GM19328 (cell line): ENCODE measurements around the gene IP6K3.

Experiments used
- ATAC-seq: cut with Tn5 transposase; IDR thresholded peaks from one replicate; pipeline ENCODE4 v1.9.1; 2021; ENCODE audit warnings: mild to moderate bottlenecking, moderate library complexity; ENCODE audit not compliant: unreplicated experiment

IP6K3 gene

GRCh38 chr6:33740794-33741193 lies 5.9 kb downstream of the IP6K3 start:
- ATAC-seq: no peak

DNA sequence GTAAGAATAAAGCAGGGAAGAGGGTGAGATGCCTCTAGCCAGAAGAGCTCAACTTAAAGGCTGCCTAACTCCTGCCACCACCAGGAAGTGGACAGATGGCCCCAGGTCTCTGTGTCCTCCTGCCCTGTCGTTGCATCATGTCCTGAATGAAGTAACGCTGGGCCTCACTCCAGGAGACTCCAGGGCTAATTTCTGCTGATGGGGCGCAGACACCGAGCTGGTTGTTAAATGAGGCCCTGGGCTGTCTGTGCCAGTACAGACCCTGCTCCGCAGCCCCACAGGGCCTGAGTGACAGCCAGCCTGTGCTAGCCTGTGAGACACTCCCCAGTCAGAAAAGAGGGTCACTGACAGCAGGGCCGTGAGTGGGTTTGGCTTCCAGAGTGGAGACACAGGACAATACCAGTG lies 6.5 kb downstream of the IP6K3 start:
- no peak for ATAC-seq

DNA sequence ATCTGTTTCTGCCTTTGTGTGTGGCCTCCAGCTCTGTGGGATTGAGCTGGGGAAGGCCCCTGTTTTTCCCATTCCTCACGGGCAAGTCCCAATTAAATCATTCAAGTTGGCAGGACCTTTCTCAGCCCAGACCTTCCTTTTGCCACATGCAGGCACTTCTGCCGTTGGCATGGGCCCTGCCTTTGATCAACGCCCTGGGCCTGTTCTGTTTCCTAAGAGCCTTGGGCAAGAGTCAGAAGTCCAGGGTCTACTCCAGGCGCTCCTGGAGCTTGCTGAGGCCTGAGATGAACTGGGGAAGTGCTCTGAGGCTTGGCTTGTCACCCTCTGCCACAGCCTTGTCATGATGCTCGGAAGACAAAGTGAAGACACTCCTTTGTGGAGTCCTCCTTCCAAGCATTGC lies 7.1 kb downstream of the IP6K3 start:
- ATAC-seq: no peak

DNA sequence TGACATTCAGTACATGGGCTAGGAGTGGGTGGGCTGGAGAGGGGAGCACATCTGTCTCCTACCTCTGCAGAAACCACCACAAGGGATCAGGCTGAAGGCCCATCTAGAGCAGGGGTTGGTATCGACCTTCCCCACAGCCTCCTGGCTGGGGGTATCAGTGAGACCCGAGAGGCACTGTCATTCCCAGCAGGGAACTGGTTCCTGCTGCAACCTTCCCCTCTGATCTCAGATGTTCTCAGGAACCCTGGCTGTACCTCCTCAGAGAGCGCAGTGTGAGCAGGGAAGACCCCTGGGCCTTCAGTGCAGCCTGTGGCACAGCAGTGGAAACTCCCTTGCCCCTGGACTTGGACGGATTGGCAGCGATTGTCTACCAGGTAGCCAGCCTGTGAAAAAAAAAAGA lies 7.8 kb downstream of the IP6K3 start:
- no peak for ATAC-seq

GRCh38 chr6:33738153-33738552 lies 8.6 kb downstream of the IP6K3 start:
- no peak for ATAC-seq

GRCh38 chr6:33737267-33738026 lies 9.3 kb downstream of the IP6K3 start:
- no peak for ATAC-seq

- ATAC-seq: no peak
Observed at GRCh38 chr6:33735216-33735615, 11.5 kb downstream of the IP6K3 start.

DNA sequence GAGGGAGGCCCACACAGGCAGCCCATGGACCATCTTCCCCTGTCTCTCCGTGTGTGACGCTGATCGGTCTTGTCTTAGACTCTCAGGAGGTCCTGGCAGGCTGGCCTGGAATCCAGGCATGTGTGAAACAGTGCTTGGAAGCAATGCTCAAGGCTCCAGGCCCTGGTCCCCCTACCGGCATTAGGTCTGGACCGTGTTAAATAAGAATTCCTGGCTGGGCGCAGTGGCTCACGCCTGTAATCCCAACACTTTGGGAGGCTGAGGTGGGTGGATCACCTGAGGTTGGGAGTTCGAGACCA lies 13.0 kb downstream of the IP6K3 start:
- ATAC-seq: no peak

DNA sequence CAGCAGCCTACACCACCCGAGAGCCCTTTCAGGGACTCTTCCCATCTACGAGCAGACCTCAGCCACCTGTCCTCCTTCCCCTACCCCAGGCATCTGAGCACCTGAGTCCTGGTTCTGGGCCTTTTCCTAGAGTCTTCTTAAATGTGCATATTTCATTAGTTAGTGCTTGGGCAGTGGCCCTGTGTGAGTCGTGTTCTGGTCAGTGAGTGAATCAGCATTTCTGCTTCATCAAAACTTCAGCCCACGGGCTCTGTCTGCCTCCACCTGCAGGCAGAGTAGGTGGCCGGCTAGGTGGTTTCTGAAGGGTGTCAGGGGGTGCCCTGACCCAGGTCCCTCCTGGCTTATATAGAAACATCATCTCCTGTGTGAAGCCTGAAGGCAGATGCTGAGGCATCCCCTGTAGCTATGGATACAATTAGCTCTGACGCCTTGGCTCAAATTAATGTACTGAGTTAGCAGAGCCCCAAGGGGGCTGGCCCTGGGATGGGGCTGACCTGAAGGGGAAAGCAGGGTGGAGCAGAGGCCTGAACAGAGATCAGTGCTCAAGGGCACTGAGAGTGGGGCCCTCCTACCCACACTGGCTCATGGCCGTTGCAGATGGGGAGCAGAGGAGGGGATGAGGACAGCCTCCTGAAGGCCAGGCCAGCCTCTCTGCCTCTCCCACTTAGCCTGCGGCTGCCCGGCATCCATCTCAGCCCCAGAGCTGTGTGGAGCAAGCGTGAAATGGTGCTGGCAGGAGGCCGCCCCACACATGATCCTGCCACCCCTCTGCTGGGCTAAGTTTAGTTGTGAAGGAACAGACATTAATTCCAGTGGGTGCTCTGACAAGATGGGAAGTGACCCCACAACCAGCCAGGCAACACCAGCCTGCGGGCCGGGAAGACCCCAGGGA lies 13.6 kb downstream of the IP6K3 start:
- ATAC-seq: no peak

DNA sequence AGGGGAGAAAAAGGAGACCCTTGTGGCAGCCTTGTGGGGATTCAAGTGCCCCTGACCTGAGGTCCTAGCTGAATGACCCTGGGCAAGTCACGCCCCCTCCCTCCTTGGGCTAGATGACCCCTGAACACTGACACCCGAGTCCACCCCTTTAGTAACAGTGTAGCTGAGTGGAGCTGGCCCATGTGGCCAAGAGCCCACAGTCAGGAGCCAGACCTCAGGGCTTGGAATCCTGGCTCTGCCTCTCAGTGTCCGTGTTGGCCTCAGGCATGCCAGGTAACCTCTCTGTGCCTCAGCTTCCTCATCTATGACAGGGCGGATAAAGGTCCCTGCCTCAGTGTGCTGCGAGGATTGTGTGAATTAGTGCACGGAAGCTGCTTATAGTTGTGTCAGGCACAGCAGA lies 14.3 kb downstream of the IP6K3 start:
- no peak for ATAC-seq

GRCh38 chr6:33731751-33732282 lies 14.9 kb downstream of the IP6K3 start:
- ATAC-seq: no peak

DNA sequence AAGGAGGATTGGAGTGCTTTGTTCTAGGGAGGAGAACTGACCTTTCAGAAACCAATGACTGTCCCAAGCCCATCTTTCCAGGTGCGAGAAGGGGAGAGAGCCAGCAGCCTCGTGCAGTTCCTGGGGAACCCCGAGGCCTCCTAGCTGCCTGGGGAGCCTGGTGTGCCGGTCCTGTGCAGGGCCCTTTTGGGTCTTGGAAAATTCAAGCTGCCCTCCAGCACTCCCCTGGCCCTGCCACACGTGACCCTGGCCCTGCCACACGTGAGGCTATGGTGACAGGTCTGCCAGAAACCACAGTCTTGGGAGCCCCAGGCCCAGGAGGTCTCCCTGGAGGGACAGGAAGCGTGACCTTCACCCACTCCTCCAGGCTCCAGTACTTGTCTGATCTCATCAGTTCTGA lies 15.7 kb downstream of the IP6K3 start:
- ATAC-seq: no peak

DNA sequence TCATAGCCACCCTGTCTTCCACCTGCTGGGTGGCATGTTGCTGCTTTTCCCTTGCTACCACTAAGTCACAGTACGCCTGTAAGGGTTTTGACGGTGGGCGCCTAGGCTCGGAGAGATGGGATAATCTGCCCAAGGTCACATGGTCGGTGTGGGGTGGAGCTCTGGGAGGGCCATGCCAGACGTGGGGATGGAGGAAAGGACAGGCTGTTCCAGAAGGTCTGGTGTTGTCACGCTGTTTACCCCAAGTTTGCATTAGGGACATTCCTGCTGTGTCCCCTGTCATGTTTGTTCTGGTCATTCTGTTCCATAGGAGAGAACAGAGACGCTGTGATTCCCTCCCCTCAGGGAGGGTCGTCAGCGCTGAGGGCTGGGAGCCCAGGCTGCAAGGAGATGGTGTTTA lies 16.1 kb downstream of the IP6K3 start:
- ATAC-seq: no peak

- ATAC-seq: no peak
Observed at GRCh38 chr6:33729059-33729458, 17.6 kb downstream of the IP6K3 start.

- no peak for ATAC-seq
Observed at GRCh38 chr6:33728438-33728837, 18.3 kb downstream of the IP6K3 start.

- ATAC-seq: no peak
Observed at GRCh38 chr6:33727932-33728331, 18.8 kb downstream of the IP6K3 start.

DNA sequence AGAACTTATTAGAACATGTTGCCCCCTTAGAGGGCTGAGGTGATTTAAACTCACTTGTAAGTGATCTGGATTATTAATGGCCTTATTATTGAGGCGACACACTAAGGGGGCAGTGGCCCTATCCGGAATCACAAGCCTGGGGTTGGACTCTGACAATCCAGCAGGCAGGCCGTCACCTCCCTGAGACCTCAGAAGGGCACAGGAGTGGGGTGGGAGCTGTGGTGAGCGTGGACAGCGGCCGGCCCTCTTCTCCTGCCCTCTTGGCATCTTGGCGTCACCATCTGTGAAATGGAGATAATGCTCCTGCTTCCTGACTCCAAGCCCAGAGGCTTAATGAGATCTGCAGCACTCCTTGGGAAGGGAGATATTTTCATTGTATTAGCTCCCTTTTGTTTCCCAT lies 19.6 kb downstream of the IP6K3 start:
- no peak for ATAC-seq

DNA sequence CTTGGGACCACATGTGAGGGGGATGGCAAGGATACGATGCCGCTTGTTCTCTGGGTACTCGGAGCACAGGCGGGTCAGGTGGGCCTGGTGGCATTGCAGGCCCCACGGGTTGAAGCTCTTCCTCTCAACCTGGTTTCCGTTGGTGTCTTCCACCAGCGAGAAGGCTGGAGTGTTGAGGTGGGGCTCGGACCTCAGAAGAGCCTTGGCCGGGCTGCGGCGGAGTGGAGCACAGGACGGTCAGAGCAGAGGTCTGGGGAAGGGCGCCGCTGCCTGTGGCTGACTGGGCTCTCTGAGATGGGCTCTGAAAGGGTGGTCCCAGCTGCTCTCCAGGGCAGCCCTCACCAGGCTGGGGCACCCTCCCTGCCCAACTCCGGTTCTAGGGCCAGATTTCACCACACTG lies 20.0 kb downstream of the IP6K3 start:
- ATAC-seq: no peak

DNA sequence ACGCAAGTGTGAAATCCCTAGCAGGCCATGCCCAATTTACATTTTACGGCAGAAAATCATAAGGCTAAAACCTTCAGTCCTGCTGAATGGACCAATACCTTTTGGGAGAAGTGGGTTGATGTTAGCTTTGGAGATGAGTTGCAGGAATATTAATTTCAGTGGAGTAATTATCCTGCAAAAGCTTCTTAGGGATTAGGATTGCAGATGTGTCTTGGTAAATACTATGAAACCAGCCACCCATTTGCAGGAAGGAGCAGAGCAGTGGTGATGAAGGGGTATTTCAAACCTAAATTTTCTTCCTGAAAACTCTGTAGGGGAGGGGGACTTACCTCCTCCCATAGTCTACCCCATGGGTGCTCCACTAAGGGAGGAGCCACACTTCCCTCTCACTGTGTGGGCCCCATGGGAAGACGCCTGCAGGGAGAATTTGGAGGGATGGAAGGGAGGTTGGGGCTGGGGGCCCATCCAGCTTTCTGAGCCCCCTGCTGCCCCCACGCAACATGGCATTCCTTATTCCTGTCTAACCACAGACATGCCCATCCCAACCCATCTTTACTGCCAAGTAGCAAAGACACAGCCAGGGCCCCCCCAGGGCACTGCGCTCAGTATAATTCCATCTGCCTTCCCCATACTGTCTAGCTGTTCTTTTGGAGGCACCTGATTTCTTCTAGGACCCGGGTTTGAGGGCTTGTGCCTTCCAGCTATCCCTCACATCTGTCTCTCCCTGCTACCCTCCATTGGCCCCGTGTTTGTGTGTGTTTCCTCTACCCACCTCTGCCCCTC lies 20.6 kb downstream of the IP6K3 start:
- ATAC-seq: no peak

GRCh38 chr6:33725222-33725621 lies 21.5 kb downstream of the IP6K3 start:
- no peak for ATAC-seq
